Measurements from ENCODE around the gene ATF2.

Gene ATF2

DNA sequence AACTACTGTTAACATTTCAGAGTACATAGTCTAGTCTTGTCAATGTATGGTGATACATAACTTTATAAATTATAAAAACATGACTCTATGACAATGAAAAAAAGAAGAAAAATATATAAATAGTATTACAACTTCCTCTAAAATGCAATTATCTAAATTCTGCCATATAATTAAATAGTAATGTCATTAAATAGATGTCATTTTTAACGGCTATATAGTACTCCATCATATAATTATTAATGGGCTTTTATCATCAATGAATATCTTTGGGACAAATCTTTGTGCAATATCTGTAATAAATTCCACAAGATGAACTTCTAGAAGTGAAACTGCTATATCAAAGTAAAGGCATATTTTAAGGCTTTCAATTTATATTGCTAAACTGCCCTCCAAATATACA lies 24.8 kb downstream of the ATF2 start:
- H3K27ac ChIP-seq (ENCODE audit: low read depth in 2 of 2, low read length in 2 of 2) = no peak overlapping the region
- no peak overlapping the region for H3K4me3 ChIP-seq (ENCODE audit: low read length in 2 of 2)
- peaks cover 0 to 2% of the 10 kb centered on the region in 2 donors for H3K4me1 ChIP-seq (ENCODE audit: control insufficient read depth in 2 of 2, insufficient read depth in 2 of 2, low read length in 2 of 2)
- no peaks in the 10 kb centered on the region for H3K27me3 ChIP-seq (ENCODE audit: control insufficient read depth in 2 of 2, insufficient read depth in 2 of 2, low read length in 2 of 2)
- peaks cover 5 to 6% of the 10 kb centered on the region in 2 donors for H3K36me3 ChIP-seq (ENCODE audit: control insufficient read depth in 2 of 2, insufficient read depth in 2 of 2, low read length in 2 of 2)
- no peak overlapping the region for H3K9ac ChIP-seq (ENCODE audit: low read depth in 1 of 2, low read length in 2 of 2)
- H3K9me3 ChIP-seq (ENCODE audit: control insufficient read depth in 2 of 2, low read length in 2 of 2) = no peaks in the 10 kb centered on the region

DNA sequence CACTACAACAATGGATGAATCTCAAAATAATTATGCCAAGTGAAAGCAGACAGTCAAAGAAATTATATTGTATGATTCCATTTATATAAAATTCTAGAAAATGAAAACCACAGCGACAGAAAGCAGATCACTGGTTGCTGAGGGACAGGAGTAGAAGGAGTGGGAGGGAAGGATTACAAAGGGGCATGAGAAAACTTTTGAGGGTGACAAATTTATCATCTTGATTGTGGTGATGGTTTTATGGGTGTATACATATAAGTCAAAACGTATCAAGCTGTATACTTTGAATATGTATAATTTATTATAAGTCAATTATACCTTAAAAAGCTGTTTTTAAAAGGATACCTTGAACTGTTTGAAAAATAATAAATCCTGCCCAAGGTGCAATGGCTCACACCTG lies 27.7 kb downstream of the ATF2 start:
- H3K27me3 ChIP-seq (ENCODE audit: control insufficient read depth in 2 of 2, insufficient read depth in 2 of 2, low read length in 2 of 2) = no peaks in the 10 kb centered on the region
- no peak overlapping the region for H3K4me3 ChIP-seq (ENCODE audit: low read length in 2 of 2)
- no peak overlapping the region for H3K27ac ChIP-seq (ENCODE audit: low read depth in 2 of 2, low read length in 2 of 2)
- peaks cover 0 to 4% of the 10 kb centered on the region in 2 donors for H3K4me1 ChIP-seq (ENCODE audit: control insufficient read depth in 2 of 2, insufficient read depth in 2 of 2, low read length in 2 of 2)
- no peaks in the 10 kb centered on the region for H3K9me3 ChIP-seq (ENCODE audit: control insufficient read depth in 2 of 2, low read length in 2 of 2)
- H3K9ac ChIP-seq (ENCODE audit: low read depth in 1 of 2, low read length in 2 of 2) = no peak overlapping the region
- H3K36me3 ChIP-seq (ENCODE audit: control insufficient read depth in 2 of 2, insufficient read depth in 2 of 2, low read length in 2 of 2) = peaks cover 4 to 6% of the 10 kb centered on the region in 2 donors

DNA sequence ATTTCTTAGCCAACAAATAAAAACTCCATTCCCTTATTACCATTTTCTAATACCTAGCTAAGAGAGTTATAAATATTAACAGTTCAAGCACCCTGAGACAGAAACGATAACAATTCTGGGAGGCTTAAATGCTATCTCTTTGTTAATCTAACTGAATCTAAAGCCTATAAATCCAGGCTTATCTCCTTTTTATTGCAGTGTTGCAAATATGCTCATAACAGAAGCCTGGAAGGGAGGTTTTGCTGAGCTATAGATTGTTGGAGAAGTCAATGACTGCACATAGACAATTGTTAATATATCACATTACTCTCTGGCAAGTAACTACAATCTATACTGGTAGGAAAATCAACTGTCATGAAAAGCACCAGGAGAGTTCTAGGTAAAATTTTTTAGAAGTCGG lies 30.2 kb downstream of the ATF2 start:
- H3K27ac ChIP-seq (ENCODE audit: low read depth in 2 of 2, low read length in 2 of 2) = no peak overlapping the region
- H3K9ac ChIP-seq (ENCODE audit: low read depth in 1 of 2, low read length in 2 of 2) = no peak overlapping the region
- no peaks in the 10 kb centered on the region for H3K9me3 ChIP-seq (ENCODE audit: control insufficient read depth in 2 of 2, low read length in 2 of 2)
- H3K36me3 ChIP-seq (ENCODE audit: control insufficient read depth in 2 of 2, insufficient read depth in 2 of 2, low read length in 2 of 2) = peaks cover 0 to 3% of the 10 kb centered on the region in 2 donors
- peaks cover 0 to 4% of the 10 kb centered on the region in 2 donors for H3K4me1 ChIP-seq (ENCODE audit: control insufficient read depth in 2 of 2, insufficient read depth in 2 of 2, low read length in 2 of 2)
- no peaks in the 10 kb centered on the region for H3K27me3 ChIP-seq (ENCODE audit: control insufficient read depth in 2 of 2, insufficient read depth in 2 of 2, low read length in 2 of 2)
- no peak overlapping the region for H3K4me3 ChIP-seq (ENCODE audit: low read length in 2 of 2)

DNA sequence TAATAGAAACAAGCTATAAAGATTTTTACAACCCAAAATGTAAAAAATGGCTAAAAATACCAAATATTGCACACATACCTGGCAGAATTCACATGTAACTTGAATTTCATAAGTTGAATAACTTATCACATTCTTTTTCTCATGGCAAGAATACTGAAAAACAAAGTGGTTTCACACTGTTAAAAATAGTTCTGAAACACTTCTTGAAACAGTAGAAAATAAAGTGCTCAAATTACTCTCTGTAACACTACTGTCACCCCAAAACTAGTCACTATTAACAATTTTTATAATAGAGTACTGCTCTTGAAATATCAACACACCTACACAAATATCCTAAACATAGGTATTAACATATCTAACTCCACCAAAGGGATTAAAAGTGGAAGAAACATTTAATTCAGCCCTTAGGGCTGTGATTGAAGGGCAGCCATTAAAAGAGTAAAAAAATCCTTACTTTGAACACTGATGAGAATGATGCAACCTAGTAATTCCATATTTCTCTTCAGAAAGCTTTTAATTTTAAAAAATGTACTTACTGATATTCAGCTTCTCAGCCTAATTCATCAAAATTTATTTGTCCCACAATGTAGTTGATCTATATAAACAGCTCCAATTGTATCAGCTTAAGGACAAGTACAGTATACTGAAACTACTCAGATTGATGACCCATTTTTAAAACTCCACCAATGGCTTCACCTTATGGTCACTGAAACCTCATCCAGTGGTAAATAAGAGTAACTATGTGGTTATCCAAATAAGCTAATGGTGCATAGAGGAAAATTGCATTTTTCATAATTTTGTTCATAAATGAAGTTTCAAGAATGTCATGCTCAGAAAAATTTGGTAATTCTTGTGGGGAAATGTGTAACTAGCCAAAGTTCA lies 31.4 kb downstream of the ATF2 start:
- H3K36me3 ChIP-seq (ENCODE audit: control insufficient read depth in 2 of 2, insufficient read depth in 2 of 2, low read length in 2 of 2) = peaks cover 0 to 3% of the 10 kb centered on the region in 2 donors
- no peak overlapping the region for H3K9ac ChIP-seq (ENCODE audit: low read depth in 1 of 2, low read length in 2 of 2)
- peaks cover 0 to 4% of the 10 kb centered on the region in 2 donors for H3K4me1 ChIP-seq (ENCODE audit: control insufficient read depth in 2 of 2, insufficient read depth in 2 of 2, low read length in 2 of 2)
- H3K9me3 ChIP-seq (ENCODE audit: control insufficient read depth in 2 of 2, low read length in 2 of 2) = no peaks in the 10 kb centered on the region
- H3K4me3 ChIP-seq (ENCODE audit: low read length in 2 of 2) = no peak overlapping the region
- H3K27ac ChIP-seq (ENCODE audit: low read depth in 2 of 2, low read length in 2 of 2) = no peak overlapping the region
- no peaks in the 10 kb centered on the region for H3K27me3 ChIP-seq (ENCODE audit: control insufficient read depth in 2 of 2, insufficient read depth in 2 of 2, low read length in 2 of 2)

DNA sequence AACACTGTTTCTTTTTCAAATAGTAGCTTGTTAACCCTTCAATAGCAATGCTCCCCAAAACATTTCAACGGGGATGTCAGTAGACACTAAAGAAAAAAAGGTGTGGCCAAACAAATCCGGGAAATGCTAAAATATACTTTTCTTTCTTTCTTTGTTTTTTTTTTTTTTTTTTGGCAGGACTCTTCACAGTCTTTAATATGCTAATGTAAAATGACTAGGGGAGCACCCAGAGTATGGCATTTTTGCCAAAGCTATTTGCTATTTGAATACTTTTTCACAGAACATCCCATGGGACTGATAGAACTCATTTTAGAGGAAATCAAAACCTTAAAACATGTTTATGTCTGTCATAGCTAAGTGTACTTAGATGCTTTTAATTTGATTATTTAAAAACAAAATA lies 32.1 kb downstream of the ATF2 start:
- Histone ChIP-seq H3K4me1 (ENCODE audit: control insufficient read depth in 2 of 2, insufficient read depth in 2 of 2, low read length in 2 of 2) (peaks cover 0 to 4% of the 10 kb centered on the region in 2 donors), H3K9me3 (ENCODE audit: control insufficient read depth in 2 of 2, low read length in 2 of 2) (no peaks in the 10 kb centered on the region), H3K4me3 (ENCODE audit: low read length in 2 of 2) (no peak overlapping the region), H3K36me3 (ENCODE audit: control insufficient read depth in 2 of 2, insufficient read depth in 2 of 2, low read length in 2 of 2) (peaks cover 0 to 3% of the 10 kb centered on the region in 2 donors), H3K9ac (ENCODE audit: low read depth in 1 of 2, low read length in 2 of 2) (no peak overlapping the region), H3K27me3 (ENCODE audit: control insufficient read depth in 2 of 2, insufficient read depth in 2 of 2, low read length in 2 of 2) (no peaks in the 10 kb centered on the region), H3K27ac (ENCODE audit: low read depth in 2 of 2, low read length in 2 of 2) (no peak overlapping the region)

DNA sequence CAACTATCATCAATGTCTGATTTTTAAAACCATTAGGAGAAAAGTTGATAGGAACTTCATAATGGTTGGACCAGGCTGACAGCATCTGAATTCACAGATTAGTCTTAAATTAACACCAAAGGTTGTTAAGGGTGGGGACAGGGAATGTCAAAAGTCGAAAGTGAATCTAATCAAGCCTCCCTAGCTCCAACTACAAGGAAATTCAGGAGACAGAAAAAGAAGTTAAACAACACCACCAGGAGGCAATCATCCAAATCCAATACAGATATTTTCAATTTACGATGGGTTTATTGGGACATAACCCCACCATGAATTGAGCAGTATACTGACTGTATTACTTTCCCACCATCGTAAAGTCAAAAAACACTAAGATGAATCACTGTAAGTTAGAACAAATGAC lies 32.8 kb downstream of the ATF2 start:
- Histone ChIP-seq H3K27me3 (ENCODE audit: control insufficient read depth in 2 of 2, insufficient read depth in 2 of 2, low read length in 2 of 2) (no peaks in the 10 kb centered on the region), H3K9me3 (ENCODE audit: control insufficient read depth in 2 of 2, low read length in 2 of 2) (no peaks in the 10 kb centered on the region), H3K4me1 (ENCODE audit: control insufficient read depth in 2 of 2, insufficient read depth in 2 of 2, low read length in 2 of 2) (peaks cover 0 to 4% of the 10 kb centered on the region in 2 donors), H3K4me3 (ENCODE audit: low read length in 2 of 2) (no peak overlapping the region), H3K36me3 (ENCODE audit: control insufficient read depth in 2 of 2, insufficient read depth in 2 of 2, low read length in 2 of 2) (peaks cover 0 to 3% of the 10 kb centered on the region in 2 donors), H3K27ac (ENCODE audit: low read depth in 2 of 2, low read length in 2 of 2) (no peak overlapping the region), H3K9ac (ENCODE audit: low read depth in 1 of 2, low read length in 2 of 2) (no peak overlapping the region)

DNA sequence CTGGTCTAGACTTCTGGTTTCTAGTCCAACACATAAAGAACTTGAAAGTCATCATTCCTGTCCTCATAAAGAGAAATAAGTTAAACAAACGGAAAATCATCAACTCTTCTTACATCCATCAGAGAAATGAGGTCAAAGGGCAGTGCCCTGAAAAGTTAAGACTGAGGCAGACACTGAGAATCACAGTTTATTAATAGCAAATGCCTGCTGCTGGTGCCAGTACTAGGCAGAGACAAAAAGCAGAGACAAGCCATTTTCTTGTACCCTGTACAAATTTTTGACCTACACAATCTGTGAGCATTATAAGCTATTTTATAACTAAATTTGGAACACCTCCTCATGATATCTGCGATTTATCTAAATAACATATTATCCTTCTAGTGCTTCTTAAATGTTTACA lies 36.8 kb downstream of the ATF2 start:
- Histone ChIP-seq H3K36me3 (ENCODE audit: control insufficient read depth in 2 of 2, insufficient read depth in 2 of 2, low read length in 2 of 2) (peaks cover 10 to 12% of the 10 kb centered on the region in 2 donors), H3K4me1 (ENCODE audit: control insufficient read depth in 2 of 2, insufficient read depth in 2 of 2, low read length in 2 of 2) (no peaks in the 10 kb centered on the region), H3K9me3 (ENCODE audit: control insufficient read depth in 2 of 2, low read length in 2 of 2) (no peaks in the 10 kb centered on the region), H3K27ac (ENCODE audit: low read depth in 2 of 2, low read length in 2 of 2) (no peak overlapping the region), H3K9ac (ENCODE audit: low read depth in 1 of 2, low read length in 2 of 2) (no peak overlapping the region), H3K4me3 (ENCODE audit: low read length in 2 of 2) (no peak overlapping the region), H3K27me3 (ENCODE audit: control insufficient read depth in 2 of 2, insufficient read depth in 2 of 2, low read length in 2 of 2) (no peaks in the 10 kb centered on the region)

DNA sequence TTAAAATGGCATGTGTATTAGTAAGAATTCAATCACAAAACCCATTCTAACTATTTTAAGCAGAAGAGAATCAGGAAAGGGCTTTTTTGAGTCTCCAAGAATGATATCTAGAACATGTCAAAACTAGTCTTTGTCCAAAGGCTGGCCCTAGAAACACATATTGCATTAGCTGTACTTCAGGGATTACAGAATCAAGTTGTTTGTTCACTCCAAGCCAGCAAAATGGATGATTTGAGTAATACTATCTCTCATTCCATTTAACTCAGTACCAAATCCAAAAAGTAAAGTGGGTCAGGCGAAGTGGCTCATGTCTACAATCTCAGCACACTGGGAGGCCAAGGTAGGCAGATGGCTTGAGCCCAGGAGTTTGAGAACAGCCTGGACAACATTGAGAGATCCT lies 41.3 kb downstream of the ATF2 start:
- H3K4me1 ChIP-seq (ENCODE audit: control insufficient read depth in 2 of 2, insufficient read depth in 2 of 2, low read length in 2 of 2) = no peaks in the 10 kb centered on the region
- no peak overlapping the region for H3K4me3 ChIP-seq (ENCODE audit: low read length in 2 of 2)
- H3K9ac ChIP-seq (ENCODE audit: low read depth in 1 of 2, low read length in 2 of 2) = no peak overlapping the region
- H3K27me3 ChIP-seq (ENCODE audit: control insufficient read depth in 2 of 2, insufficient read depth in 2 of 2, low read length in 2 of 2) = no peaks in the 10 kb centered on the region
- H3K36me3 ChIP-seq (ENCODE audit: control insufficient read depth in 2 of 2, insufficient read depth in 2 of 2, low read length in 2 of 2) = peaks cover 10 to 15% of the 10 kb centered on the region in 2 donors
- H3K9me3 ChIP-seq (ENCODE audit: control insufficient read depth in 2 of 2, low read length in 2 of 2) = no peaks in the 10 kb centered on the region
- H3K27ac ChIP-seq (ENCODE audit: low read depth in 2 of 2, low read length in 2 of 2) = no peak overlapping the region

DNA sequence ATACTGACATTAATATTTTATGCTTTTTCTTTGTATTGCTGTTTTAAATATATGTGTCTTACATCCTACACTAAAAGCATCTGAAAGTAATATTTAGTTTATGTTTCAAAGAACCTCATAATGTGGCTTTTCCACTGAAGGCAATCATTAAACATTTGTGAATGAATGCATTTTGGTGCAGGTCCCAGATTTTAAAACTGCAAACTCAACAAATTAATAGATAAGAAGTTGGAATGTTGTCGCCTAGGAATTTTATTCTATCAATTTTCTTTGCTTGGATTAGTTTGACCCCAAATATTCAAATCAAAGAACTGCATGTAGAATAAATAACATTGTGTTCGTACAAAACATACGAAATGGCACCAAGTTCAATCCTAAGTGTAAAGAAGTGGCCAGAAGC lies 44.7 kb downstream of the ATF2 start:
- Histone ChIP-seq H3K9me3 (ENCODE audit: control insufficient read depth in 2 of 2, low read length in 2 of 2) (no peaks in the 10 kb centered on the region), H3K4me1 (ENCODE audit: control insufficient read depth in 2 of 2, insufficient read depth in 2 of 2, low read length in 2 of 2) (no peaks in the 10 kb centered on the region), H3K9ac (ENCODE audit: low read depth in 1 of 2, low read length in 2 of 2) (no peak overlapping the region), H3K27me3 (ENCODE audit: control insufficient read depth in 2 of 2, insufficient read depth in 2 of 2, low read length in 2 of 2) (no peaks in the 10 kb centered on the region), H3K4me3 (ENCODE audit: low read length in 2 of 2) (no peak overlapping the region), H3K36me3 (ENCODE audit: control insufficient read depth in 2 of 2, insufficient read depth in 2 of 2, low read length in 2 of 2) (peaks cover 8 to 10% of the 10 kb centered on the region in 2 donors), H3K27ac (ENCODE audit: low read depth in 2 of 2, low read length in 2 of 2) (no peak overlapping the region)

DNA sequence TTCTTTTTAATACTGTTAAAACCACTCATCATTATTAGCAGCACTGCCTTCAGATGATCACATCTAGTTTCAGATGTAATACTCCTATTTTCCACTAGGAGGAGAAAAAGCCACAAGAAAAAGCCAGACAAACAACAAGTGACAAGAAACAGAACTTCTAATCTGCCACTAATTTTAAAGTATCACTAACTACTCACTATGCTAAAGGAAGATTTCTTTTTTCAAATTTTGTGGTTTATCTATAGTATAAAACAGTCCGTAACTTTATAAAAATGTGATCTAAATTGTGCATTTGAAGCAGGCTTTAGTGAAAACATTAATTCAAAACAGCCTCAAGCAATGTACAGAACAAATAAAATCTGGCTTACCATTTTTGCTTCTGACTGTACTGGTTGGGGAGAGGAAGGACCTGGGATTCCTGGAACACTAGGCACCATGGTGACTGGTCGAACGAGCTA lies 56.8 kb downstream of the ATF2 start:
- Histone ChIP-seq H3K9ac (ENCODE audit: low read depth in 1 of 2, low read length in 2 of 2) (no peak overlapping the region), H3K4me1 (ENCODE audit: control insufficient read depth in 2 of 2, insufficient read depth in 2 of 2, low read length in 2 of 2) (no peaks in the 10 kb centered on the region), H3K36me3 (ENCODE audit: control insufficient read depth in 2 of 2, insufficient read depth in 2 of 2, low read length in 2 of 2) (peaks cover 16 to 32% of the 10 kb centered on the region in 2 donors), H3K27me3 (ENCODE audit: control insufficient read depth in 2 of 2, insufficient read depth in 2 of 2, low read length in 2 of 2) (no peaks in the 10 kb centered on the region), H3K27ac (ENCODE audit: low read depth in 2 of 2, low read length in 2 of 2) (no peak overlapping the region), H3K4me3 (ENCODE audit: low read length in 2 of 2) (no peak overlapping the region), H3K9me3 (ENCODE audit: control insufficient read depth in 2 of 2, low read length in 2 of 2) (no peaks in the 10 kb centered on the region)

All from mucosa of rectum (tissue), 2 donors.